Femur (tissue), 1 donor: Measurements from ENCODE around the gene OR51Q1.

Experiments
- DNase-seq: peaks from one replicate; pipeline ENCODE4 v3.0.0-alpha.2; 2017

The OR51Q1 gene

GRCh38 chr11:5421811-5422210 lies at the start of gene OR51Q1:
Gene OR51Q1 (plus strand): TSS chr11:5422111. CDS start chr11:5422201, 90 bp downstream.
- no peak for DNase-seq

- DNase-seq = peak; percentile 21
Measured at GRCh38 chr11:5380740-5381342, 41.1 kb upstream of the OR51Q1 start.

- DNase-seq = no peak
Measured at GRCh38 chr11:5383576-5383975, 38.3 kb upstream of the OR51Q1 start, which contains the start of gene OR51M1. Gene OR51M1 (plus strand): TSS chr11:5383812. CDS start chr11:5389399, 5,587 bp downstream.

GRCh38 chr11:5384335-5384734 lies 37.6 kb upstream of the OR51Q1 start:
- DNase-seq = no peak

GRCh38 chr11:5390210-5390609 lies 31.7 kb upstream of the OR51Q1 start:
- no peak for DNase-seq

- DNase-seq = no peak
Measured at GRCh38 chr11:5394091-5394490, 27.8 kb upstream of the OR51Q1 start.

- DNase-seq = no peak
Measured at GRCh38 chr11:5398936-5399335, 23.0 kb upstream of the OR51Q1 start.

- DNase-seq = no peak
Measured at GRCh38 chr11:5405173-5405572, 16.7 kb upstream of the OR51Q1 start.

- no peak for DNase-seq
Measured at GRCh38 chr11:5420993-5421392, 918 bp upstream of the OR51Q1 start.

- DNase-seq = no peak
Measured at GRCh38 chr11:5423131-5423530, 1.2 kb downstream of the OR51Q1 start.

- no peak for DNase-seq
Measured at GRCh38 chr11:5441414-5441813, 19.5 kb downstream of the OR51Q1 start, which contains the start of gene OR51I1. Gene OR51I1 (minus strand): TSS chr11:5441514. CDS start chr11:5441514, 0 bp downstream.

- no peak for DNase-seq
Measured at GRCh38 chr11:5443835-5444393, 22.0 kb downstream of the OR51Q1 start.

GRCh38 chr11:5449023-5449422 lies 27.1 kb downstream of the OR51Q1 start, which contains the start of gene OR51I2:
Gene OR51I2 (plus strand): TSS chr11:5449323. CDS start chr11:5453489, 4,166 bp downstream.
- no peak for DNase-seq

- DNase-seq = no peak
Measured at GRCh38 chr11:5449432-5449831, 27.5 kb downstream of the OR51Q1 start.

- DNase-seq = no peak
Measured at GRCh38 chr11:5460983-5461621, 39.2 kb downstream of the OR51Q1 start.

- no peak for DNase-seq
Measured at GRCh38 chr11:5467527-5467926, 45.6 kb downstream of the OR51Q1 start.
